GM10847 (cell line): ENCODE results near the gene SEC61G.

Source experiments
- POLR2A ChIP-seq: IDR thresholded peaks from 2 replicates; pipeline ENCODE4 v1.6.1; 2011; ENCODE audit not compliant: insufficient read length; ENCODE audit errors: extremely low read depth

Gene SEC61G

GRCh38 chr7:54778696-54779540, 19.9 kb upstream of the SEC61G start:
- TF ChIP-seq POLR2A, result no peak

GRCh38 chr7:54778166-54778565, 19.2 kb upstream of the SEC61G start:
- TF ChIP-seq POLR2A, result no peak

GRCh38 chr7:54774785-54775740, 16.1 kb upstream of the SEC61G start:
- TF ChIP-seq POLR2A, result no peak

- TF ChIP-seq POLR2A, result no peak
These were observed 14.7 kb upstream of the SEC61G start for GRCh38 chr7:54773472-54774399.

GRCh38 chr7:54769203-54769602, 10.2 kb upstream of the SEC61G start:
- TF ChIP-seq POLR2A, result no peak

GRCh38 chr7:54764861-54765260, 5.8 kb upstream of the SEC61G start:
- TF ChIP-seq POLR2A, result no peak

- no peak for TF ChIP-seq POLR2A
These were observed 1.3 kb downstream of the SEC61G start for GRCh38 chr7:54757711-54758110.

GRCh38 chr7:54749200-54749599, 9.8 kb downstream of the SEC61G start:
- TF ChIP-seq POLR2A, result no peak

- TF ChIP-seq POLR2A, result no peak
These were observed 11.8 kb downstream of the SEC61G start for GRCh38 chr7:54747234-54747633.

- no peak for TF ChIP-seq POLR2A
These were observed 15.4 kb downstream of the SEC61G start for GRCh38 chr7:54743580-54743979.

- TF ChIP-seq POLR2A, result no peak
These were observed 20.3 kb downstream of the SEC61G start for GRCh38 chr7:54738737-54739136.

GRCh38 chr7:54729107-54729506, 29.9 kb downstream of the SEC61G start:
- TF ChIP-seq POLR2A, result no peak

- TF ChIP-seq POLR2A, result no peak
These were observed 30.6 kb downstream of the SEC61G start for GRCh38 chr7:54728411-54728810.

GRCh38 chr7:54725255-54725654, 33.8 kb downstream of the SEC61G start:
- TF ChIP-seq POLR2A, result no peak

GRCh38 chr7:54722502-54722901, 36.5 kb downstream of the SEC61G start:
- no peak for TF ChIP-seq POLR2A
